H9 (cell line): Measurements from ENCODE around the gene SMIM1. TPM values are rescaled to one million over a fixed set of nuclear protein-coding genes. Genes with fewer than 3 reads are reported as not detected.

Source experiments
- DNase-seq: peaks from one replicate; pipeline ENCODE4 v3.0.0-alpha.2; 2017
- H2AFZ ChIP-seq: one replicate; pipeline ENCODE4 v1.6.1; 2013; ENCODE audit warnings: mild to moderate bottlenecking, low read length, control low read depth, moderate library complexity
- H2AK5ac ChIP-seq: 2 replicates; pipeline ENCODE4 v1.6.1; 2013; ENCODE audit warnings: low read length, control low read depth, mixed read lengths; ENCODE audit not compliant: insufficient read length
- H2BK120ac ChIP-seq: one replicate; pipeline ENCODE4 v1.6.1; 2013; ENCODE audit warnings: low read depth, mild to moderate bottlenecking, low read length, control low read depth, inconsistent platforms; ENCODE audit not compliant: poor library complexity, severe bottlenecking
- H2BK12ac ChIP-seq: 2 replicates; pipeline ENCODE4 v1.6.1; 2013; ENCODE audit warnings: low read length, control low read depth, mixed read lengths, low read depth; ENCODE audit not compliant: insufficient read length
- H2BK15ac ChIP-seq: 2 replicates; pipeline ENCODE4 v1.6.1; 2013; ENCODE audit warnings: low read depth, low read length, control low read depth
- H2BK20ac ChIP-seq: one replicate; pipeline ENCODE4 v1.6.1; 2013; ENCODE audit warnings: low read depth, mild to moderate bottlenecking, low read length, control low read depth, inconsistent platforms; ENCODE audit not compliant: poor library complexity, severe bottlenecking
- H2BK5ac ChIP-seq: 2 replicates; pipeline ENCODE4 v1.6.1; 2013; ENCODE audit warnings: low read length, control low read depth, mixed read lengths; ENCODE audit not compliant: insufficient read length
- H3K14ac ChIP-seq: 2 replicates; pipeline ENCODE4 v1.6.1; 2013; ENCODE audit warnings: low read length, control low read depth; ENCODE audit not compliant: insufficient read depth
- H3K18ac ChIP-seq: 2 replicates; pipeline ENCODE4 v1.6.1; 2013; ENCODE audit warnings: low read depth, mild to moderate bottlenecking, mixed read lengths, low read length, control low read depth; ENCODE audit not compliant: insufficient read length
- H3K23ac ChIP-seq: 2 replicates; pipeline ENCODE4 v1.6.1; 2013; ENCODE audit warnings: low read length, control low read depth, mixed read lengths, low read depth; ENCODE audit not compliant: insufficient read length
- H3K23me2 ChIP-seq: 2 replicates; pipeline ENCODE4 v1.6.1; 2013; ENCODE audit warnings: low read depth, mild to moderate bottlenecking, mixed read lengths, low read length, control low read depth; ENCODE audit not compliant: insufficient read length, poor library complexity, severe bottlenecking
- H3K27ac ChIP-seq: 2 replicates; pipeline ENCODE4 v1.5.1; 2013; ENCODE audit warnings: low read length, control low read depth, mixed read lengths, low read depth; ENCODE audit not compliant: insufficient read length
- H3K27me3 ChIP-seq: 2 replicates; pipeline ENCODE4 v1.6.1; 2013; ENCODE audit warnings: low read length, control low read depth, inconsistent platforms; ENCODE audit not compliant: insufficient read depth
- H3K4ac ChIP-seq: 2 replicates; pipeline ENCODE4 v1.6.1; 2013; ENCODE audit warnings: low read depth, mild to moderate bottlenecking, control low read depth, inconsistent platforms, low read length, moderate library complexity
- H3K4me1 ChIP-seq: 2 replicates; pipeline ENCODE4 v1.6.1; 2013; ENCODE audit warnings: low read length, control low read depth, inconsistent platforms; ENCODE audit not compliant: insufficient read depth
- H3K4me2 ChIP-seq: 2 replicates; pipeline ENCODE4 v1.6.1; 2013; ENCODE audit warnings: low read length, control low read depth, mixed read lengths; ENCODE audit not compliant: insufficient read length, insufficient read depth
- H3K56ac ChIP-seq: 2 replicates; pipeline ENCODE4 v1.6.1; 2013; ENCODE audit warnings: low read depth, mild to moderate bottlenecking, mixed read lengths, low read length, control low read depth; ENCODE audit not compliant: insufficient read length
- H3K79me1 ChIP-seq: 2 replicates; pipeline ENCODE4 v1.6.1; 2013; ENCODE audit warnings: low read depth, mild to moderate bottlenecking, moderate library complexity, low read length, control low read depth, inconsistent platforms; ENCODE audit not compliant: insufficient read depth, poor library complexity, severe bottlenecking
- H3K79me2 ChIP-seq: 2 replicates; pipeline ENCODE4 v1.6.1; 2013; ENCODE audit warnings: low read length, control low read depth, inconsistent platforms; ENCODE audit not compliant: insufficient read depth
- H3K9ac ChIP-seq: 2 replicates; pipeline ENCODE4 v1.6.1; 2013; ENCODE audit warnings: low read length, control low read depth, mixed read lengths; ENCODE audit not compliant: insufficient read length; ENCODE audit errors: extremely low read depth
- H3K9me3 ChIP-seq: one replicate; pipeline ENCODE4 v1.6.1; 2013; ENCODE audit warnings: low read depth, low read length, inconsistent platforms; ENCODE audit not compliant: control insufficient read depth
- H3T11ph ChIP-seq: one replicate; pipeline ENCODE4 v1.6.1; 2013; ENCODE audit warnings: mild to moderate bottlenecking, low read length, control low read depth, inconsistent platforms
- H4K20me1 ChIP-seq: one replicate; pipeline ENCODE4 v1.6.1; 2013; ENCODE audit not compliant: control insufficient read depth, insufficient read length, insufficient read depth
- H4K5ac ChIP-seq: 2 replicates; pipeline ENCODE4 v1.6.1; 2013; ENCODE audit warnings: low read depth, mild to moderate bottlenecking, mixed read lengths, low read length, control low read depth; ENCODE audit not compliant: insufficient read length
- H4K8ac ChIP-seq: replicated peaks from 2 replicates; pipeline ENCODE4 v1.6.1; 2013; ENCODE audit warnings: low read length, control low read depth, mixed read lengths, low read depth; ENCODE audit not compliant: insufficient read length
- H4K91ac ChIP-seq: 2 replicates; pipeline ENCODE4 v1.6.1; 2013; ENCODE audit warnings: low read depth, mild to moderate bottlenecking, moderate library complexity, mixed read lengths, low read length, control low read depth; ENCODE audit not compliant: insufficient read length
- H3K27ac Mint-ChIP-seq, 3 experiments: 2 replicates in 2 of 3; 3 replicates in 1 of 3; pipeline ENCODE4 v1.8.0; 2020 to 2021; ENCODE audit warnings: mixed read lengths in 3 of 3, mild to moderate bottlenecking in 1 of 3, moderate library complexity in 1 of 3
- H3K27me3 Mint-ChIP-seq: 2 replicates; pipeline ENCODE4 v1.8.0; 2021; ENCODE audit warnings: low read depth, mild to moderate bottlenecking, moderate library complexity, mixed read lengths
- H3K36me3 Mint-ChIP-seq, 3 experiments: 2 replicates in 2 of 3; 3 replicates in 1 of 3; pipeline ENCODE4 v1.8.0; 2020 to 2021; ENCODE audit warnings: low read depth in 3 of 3, mixed read lengths in 3 of 3; ENCODE audit not compliant: insufficient read depth in 1 of 3
- H3K4me1 Mint-ChIP-seq, 2 experiments: 2 replicates each; pipeline ENCODE4 v1.8.0; 2020; ENCODE audit warnings: mixed read lengths in 2 of 2
- H3K4me3 Mint-ChIP-seq, 2 experiments: 2 replicates in 1 of 2; 3 replicates in 1 of 2; pipeline ENCODE4 v1.8.0; 2020 to 2021; ENCODE audit warnings: mild to moderate bottlenecking in 2 of 2, mixed read lengths in 2 of 2, moderate library complexity in 1 of 2
- H3K9me3 Mint-ChIP-seq, 2 experiments: 2 replicates in 1 of 2; 3 replicates in 1 of 2; pipeline ENCODE4 v1.8.0; 2020; ENCODE audit warnings: mild to moderate bottlenecking in 2 of 2, mixed read lengths in 2 of 2, moderate library complexity in 1 of 2
- WGBS: extraction: QIAGEN DNeasy Blood & Tissue Kit; methylation state at CpG from one replicate; pipeline ENCODE4 v1.1.7; 2013; ENCODE audit warnings: missing lambda C conversion rate, low lambda C conversion rate, mixed read lengths; ENCODE audit not compliant: insufficient read length; ENCODE audit errors: extremely low coverage; 5-methylcytosine and 5-hydroxymethylcytosine counted together
- total RNA-seq: library from RNA; stranded (reverse); gene quantifications from 2 replicates; pipeline ENCODE4 v1.2.1, GENCODE V29; 2021
- TF ChIP-seq, protein P1 (sequence below): fragments of 200-600 bp; sonication (generic); conservative IDR thresholded peaks from 3 replicates; pipeline ENCODE4 v1.8.0; 2021; ENCODE audit warnings: antibody characterized with exemption, mild to moderate bottlenecking

Gene SMIM1
- total RNA-seq, 1 experiment from 2014 or later, result 5.3 TPM

DNA sequence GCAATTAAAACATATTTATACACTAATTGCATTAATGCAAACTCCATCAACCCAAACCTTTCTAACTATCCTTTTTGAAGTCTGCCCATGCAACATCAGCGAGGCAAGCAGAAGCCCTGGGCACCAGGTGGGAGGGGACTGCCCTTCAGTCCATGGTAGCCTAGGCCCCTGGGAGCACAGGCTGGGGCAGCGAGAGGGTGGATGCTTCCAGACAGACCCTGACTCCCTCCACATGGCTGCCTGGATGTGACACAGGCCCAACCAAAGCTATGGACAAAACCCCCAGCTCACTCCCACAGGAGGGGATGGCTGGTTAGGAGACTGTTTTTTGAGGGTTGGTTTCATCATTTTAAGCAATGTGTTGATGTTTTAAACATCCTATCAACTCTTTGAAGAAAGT lies 41.5 kb downstream of the SMIM1 start:
- Histone ChIP-seq H2AFZ (no peak overlapping the region), H2BK5ac (no peak overlapping the region), H3K23ac (no peak overlapping the region), H2BK15ac (no peak overlapping the region), H2BK120ac (no peak overlapping the region), H2BK20ac (no peak overlapping the region), H3K56ac (no peak overlapping the region), H3K9ac (no peak overlapping the region), H3K23me2 (no peaks in the 10 kb centered on the region), H4K5ac (no peak overlapping the region), H3K14ac (no peak overlapping the region), H2AK5ac (no peak overlapping the region), H3K9me3 (no peaks in the 10 kb centered on the region), H3K4ac (no peak overlapping the region), H3K4me1 (no peaks in the 10 kb centered on the region), H4K91ac (no peak overlapping the region), H3K27me3 (no peaks in the 10 kb centered on the region), H3K18ac (no peak overlapping the region), H3K79me2 (no peaks in the 10 kb centered on the region), H3K79me1 (no peaks in the 10 kb centered on the region), H2BK12ac (no peak overlapping the region), H3K27ac (no peak overlapping the region), H4K20me1 (no peaks in the 10 kb centered on the region), H4K8ac (no peak overlapping the region), H3T11ph (no peak overlapping the region), H3K4me2 (no peak overlapping the region)
- Mint-ChIP-seq H3K9me3 (peaks cover 0 to 6% of the 10 kb centered on the region in 2 experiments; a peak in 3 of 5 replicates), H3K27ac (no peak overlapping the region), H3K36me3 (peaks cover 0 to 4% (median 2%) of the 10 kb centered on the region in 3 experiments; a peak in 5 of 7 replicates), H3K4me3 (no peak overlapping the region), H3K4me1 (peaks cover 6 to 7% of the 10 kb centered on the region in 2 experiments), H3K27me3 (peaks cover 7% of the 10 kb centered on the region)
- DNase-seq, result no peak
- TF ChIP-seq, protein P1, sequence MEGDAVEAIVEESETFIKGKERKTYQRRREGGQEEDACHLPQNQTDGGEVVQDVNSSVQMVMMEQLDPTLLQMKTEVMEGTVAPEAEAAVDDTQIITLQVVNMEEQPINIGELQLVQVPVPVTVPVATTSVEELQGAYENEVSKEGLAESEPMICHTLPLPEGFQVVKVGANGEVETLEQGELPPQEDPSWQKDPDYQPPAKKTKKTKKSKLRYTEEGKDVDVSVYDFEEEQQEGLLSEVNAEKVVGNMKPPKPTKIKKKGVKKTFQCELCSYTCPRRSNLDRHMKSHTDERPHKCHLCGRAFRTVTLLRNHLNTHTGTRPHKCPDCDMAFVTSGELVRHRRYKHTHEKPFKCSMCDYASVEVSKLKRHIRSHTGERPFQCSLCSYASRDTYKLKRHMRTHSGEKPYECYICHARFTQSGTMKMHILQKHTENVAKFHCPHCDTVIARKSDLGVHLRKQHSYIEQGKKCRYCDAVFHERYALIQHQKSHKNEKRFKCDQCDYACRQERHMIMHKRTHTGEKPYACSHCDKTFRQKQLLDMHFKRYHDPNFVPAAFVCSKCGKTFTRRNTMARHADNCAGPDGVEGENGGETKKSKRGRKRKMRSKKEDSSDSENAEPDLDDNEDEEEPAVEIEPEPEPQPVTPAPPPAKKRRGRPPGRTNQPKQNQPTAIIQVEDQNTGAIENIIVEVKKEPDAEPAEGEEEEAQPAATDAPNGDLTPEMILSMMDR, result no peak
- WGBS, result no CpG with 5 or more reads among the region's 2 CpGs
